ENCODE results near the gene ZNF541. TPM values are rescaled to one million over a fixed set of nuclear protein-coding genes. Genes with fewer than 3 reads are reported as not detected.

Gene ZNF541
- total and polyA plus RNA-seq, 10 of the 15 experiments (the other 5 are each of a cell fraction or from before 2014, with no cell fraction given) = 0.03 to 0.12 (median 0.07) TPM; not detected in 4

DNA sequence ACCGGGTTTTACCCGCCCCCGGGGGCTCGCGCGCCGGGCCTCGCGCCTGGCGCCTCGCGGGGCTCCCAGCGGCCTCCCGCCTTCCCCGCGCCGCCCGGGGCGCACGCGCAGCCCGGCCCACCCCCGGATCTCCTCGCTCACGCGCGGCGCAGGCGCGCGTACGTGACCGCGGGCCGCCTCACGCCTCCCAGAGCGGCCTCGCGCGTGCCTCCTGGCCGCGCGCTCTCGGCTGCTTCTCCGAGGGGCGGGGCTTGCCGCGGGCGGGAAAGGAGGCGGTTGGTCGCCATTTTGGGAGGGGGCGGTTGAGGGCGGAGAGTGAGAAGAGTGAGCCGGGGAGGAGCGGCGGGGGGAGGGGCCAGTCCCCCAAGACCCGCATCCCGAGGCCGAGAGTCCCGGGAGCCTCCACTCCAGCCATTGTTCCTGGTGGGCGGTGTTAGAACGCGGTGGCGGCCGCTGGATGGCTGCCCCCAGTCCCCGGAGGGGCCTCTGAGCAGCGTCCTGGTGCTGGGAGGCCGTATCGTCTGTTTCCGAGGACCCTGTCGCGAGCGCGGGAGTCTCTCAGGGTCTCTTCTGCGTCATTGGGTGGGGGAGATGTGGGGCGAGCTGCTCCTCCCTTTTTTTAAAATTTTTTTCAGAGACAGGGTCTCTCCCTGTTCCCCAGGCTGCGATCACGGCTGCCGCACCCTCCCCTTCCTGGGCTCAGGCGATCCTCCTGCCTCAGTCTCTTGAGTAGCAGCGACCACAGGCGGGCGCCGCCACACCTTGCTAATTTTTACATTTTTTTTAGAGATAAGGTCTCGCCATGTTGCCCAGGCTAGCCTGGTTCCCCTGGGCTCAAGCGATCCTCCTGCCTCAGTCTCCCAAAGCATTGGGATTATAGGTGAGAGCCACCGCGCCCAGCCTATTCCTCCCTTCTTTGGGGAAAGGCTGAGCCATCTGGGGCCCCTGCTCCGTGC, at the start of gene ZNF541 (continued):
- TF ChIP-seq, protein P1, sequence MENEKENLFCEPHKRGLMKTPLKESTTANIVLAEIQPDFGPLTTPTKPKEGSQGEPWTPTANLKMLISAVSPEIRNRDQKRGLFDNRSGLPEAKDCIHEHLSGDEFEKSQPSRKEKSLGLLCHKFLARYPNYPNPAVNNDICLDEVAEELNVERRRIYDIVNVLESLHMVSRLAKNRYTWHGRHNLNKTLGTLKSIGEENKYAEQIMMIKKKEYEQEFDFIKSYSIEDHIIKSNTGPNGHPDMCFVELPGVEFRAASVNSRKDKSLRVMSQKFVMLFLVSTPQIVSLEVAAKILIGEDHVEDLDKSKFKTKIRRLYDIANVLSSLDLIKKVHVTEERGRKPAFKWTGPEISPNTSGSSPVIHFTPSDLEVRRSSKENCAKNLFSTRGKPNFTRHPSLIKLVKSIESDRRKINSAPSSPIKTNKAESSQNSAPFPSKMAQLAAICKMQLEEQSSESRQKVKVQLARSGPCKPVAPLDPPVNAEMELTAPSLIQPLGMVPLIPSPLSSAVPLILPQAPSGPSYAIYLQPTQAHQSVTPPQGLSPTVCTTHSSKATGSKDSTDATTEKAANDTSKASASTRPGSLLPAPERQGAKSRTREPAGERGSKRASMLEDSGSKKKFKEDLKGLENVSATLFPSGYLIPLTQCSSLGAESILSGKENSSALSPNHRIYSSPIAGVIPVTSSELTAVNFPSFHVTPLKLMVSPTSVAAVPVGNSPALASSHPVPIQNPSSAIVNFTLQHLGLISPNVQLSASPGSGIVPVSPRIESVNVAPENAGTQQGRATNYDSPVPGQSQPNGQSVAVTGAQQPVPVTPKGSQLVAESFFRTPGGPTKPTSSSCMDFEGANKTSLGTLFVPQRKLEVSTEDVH (IDR thresholded peaks at IDR 0.05; ENCODE audit: low read depth, partially characterized antibody) = no peak
- TF ChIP-seq IKZF2 (IDR thresholded peaks at IDR 0.05) (no peak), ZNF622 (IDR thresholded peaks at IDR 0.05) (no peak), SIN3A (IDR thresholded peaks at IDR 0.05; ENCODE audit: low read depth, low read length) (no peak), FOS (IDR thresholded peaks at IDR 0.05; ENCODE audit: borderline replicate concordance, extremely low read depth, insufficient read length) (no peak), CHD4 (IDR thresholded peaks at IDR 0.05) (no peak), MYC (IDR thresholded peaks at IDR 0.05; ENCODE audit: insufficient read depth, insufficient read length, insufficient replicate concordance, low read length, severe bottlenecking) (no peak)
- TF ChIP-seq, protein P2, sequence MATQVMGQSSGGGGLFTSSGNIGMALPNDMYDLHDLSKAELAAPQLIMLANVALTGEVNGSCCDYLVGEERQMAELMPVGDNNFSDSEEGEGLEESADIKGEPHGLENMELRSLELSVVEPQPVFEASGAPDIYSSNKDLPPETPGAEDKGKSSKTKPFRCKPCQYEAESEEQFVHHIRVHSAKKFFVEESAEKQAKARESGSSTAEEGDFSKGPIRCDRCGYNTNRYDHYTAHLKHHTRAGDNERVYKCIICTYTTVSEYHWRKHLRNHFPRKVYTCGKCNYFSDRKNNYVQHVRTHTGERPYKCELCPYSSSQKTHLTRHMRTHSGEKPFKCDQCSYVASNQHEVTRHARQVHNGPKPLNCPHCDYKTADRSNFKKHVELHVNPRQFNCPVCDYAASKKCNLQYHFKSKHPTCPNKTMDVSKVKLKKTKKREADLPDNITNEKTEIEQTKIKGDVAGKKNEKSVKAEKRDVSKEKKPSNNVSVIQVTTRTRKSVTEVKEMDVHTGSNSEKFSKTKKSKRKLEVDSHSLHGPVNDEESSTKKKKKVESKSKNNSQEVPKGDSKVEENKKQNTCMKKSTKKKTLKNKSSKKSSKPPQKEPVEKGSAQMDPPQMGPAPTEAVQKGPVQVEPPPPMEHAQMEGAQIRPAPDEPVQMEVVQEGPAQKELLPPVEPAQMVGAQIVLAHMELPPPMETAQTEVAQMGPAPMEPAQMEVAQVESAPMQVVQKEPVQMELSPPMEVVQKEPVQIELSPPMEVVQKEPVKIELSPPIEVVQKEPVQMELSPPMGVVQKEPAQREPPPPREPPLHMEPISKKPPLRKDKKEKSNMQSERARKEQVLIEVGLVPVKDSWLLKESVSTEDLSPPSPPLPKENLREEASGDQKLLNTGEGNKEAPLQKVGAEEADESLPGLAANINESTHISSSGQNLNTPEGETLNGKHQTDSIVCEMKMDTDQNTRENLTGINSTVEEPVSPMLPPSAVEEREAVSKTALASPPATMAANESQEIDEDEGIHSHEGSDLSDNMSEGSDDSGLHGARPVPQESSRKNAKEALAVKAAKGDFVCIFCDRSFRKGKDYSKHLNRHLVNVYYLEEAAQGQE (IDR thresholded peaks at IDR 0.05; ENCODE audit: low read depth, low read length) = no peak
